ENCODE measurements around the gene ATG7.
"Not testable (repeated sequence)": the region's sequence is repeated elsewhere in the genome, so short reads cannot be mapped to it uniquely, and the experiment has no call there.

Gene ATG7

GRCh38 chr3:11437506-11437905 lies 165.3 kb downstream of the ATG7 start:
- DNase-seq, result no peak

- DNase-seq, result no peak
These were observed 166.4 kb downstream of the ATG7 start for GRCh38 chr3:11438646-11439045.

- not testable (repeated sequence) for DNase-seq
These were observed 169.1 kb downstream of the ATG7 start for GRCh38 chr3:11441346-11441745.

- DNase-seq, result no peak
These were observed 172.2 kb downstream of the ATG7 start for GRCh38 chr3:11444404-11444803.

- not testable (repeated sequence) for DNase-seq
These were observed 173.0 kb downstream of the ATG7 start for GRCh38 chr3:11445193-11445592.

GRCh38 chr3:11445883-11446282 lies 173.7 kb downstream of the ATG7 start:
- no peak for DNase-seq

- no peak for DNase-seq
These were observed 175.5 kb downstream of the ATG7 start for GRCh38 chr3:11447584-11448200.

- DNase-seq, result no peak
These were observed 177.8 kb downstream of the ATG7 start for GRCh38 chr3:11450015-11450414.

- no peak for DNase-seq
These were observed 180.1 kb downstream of the ATG7 start for GRCh38 chr3:11452312-11452711.

- DNase-seq, result no peak
These were observed 181.0 kb downstream of the ATG7 start for GRCh38 chr3:11452885-11453847.

- DNase-seq, result no peak
These were observed 183.8 kb downstream of the ATG7 start for GRCh38 chr3:11455956-11456355.

- DNase-seq, result no peak
These were observed 184.9 kb downstream of the ATG7 start for GRCh38 chr3:11457135-11457534.

GRCh38 chr3:11459186-11459824 lies 187.1 kb downstream of the ATG7 start:
- DNase-seq, result no peak

GRCh38 chr3:11461226-11461625 lies 189.0 kb downstream of the ATG7 start:
- DNase-seq, result no peak

- not testable (repeated sequence) for DNase-seq
These were observed 190.5 kb downstream of the ATG7 start for GRCh38 chr3:11462673-11463072.

GRCh38 chr3:11463591-11463990 lies 191.4 kb downstream of the ATG7 start:
- no peak for DNase-seq

GRCh38 chr3:11464356-11464755 lies 192.2 kb downstream of the ATG7 start:
- no peak for DNase-seq

- no peak for DNase-seq
These were observed 193.8 kb downstream of the ATG7 start for GRCh38 chr3:11465744-11466616.

- DNase-seq, result no peak
These were observed 195.7 kb downstream of the ATG7 start for GRCh38 chr3:11467875-11468274.

GRCh38 chr3:11470031-11470853 lies 198.0 kb downstream of the ATG7 start:
- DNase-seq, result no peak

- no peak for DNase-seq
These were observed 203.1 kb downstream of the ATG7 start for GRCh38 chr3:11475324-11475723.

- no peak for DNase-seq
These were observed 204.5 kb downstream of the ATG7 start for GRCh38 chr3:11476735-11477144.
